ENCODE data around the gene USH1C. TPM values are rescaled to one million over a fixed set of nuclear protein-coding genes. Genes with fewer than 3 reads are reported as not detected.

USH1C gene
- total and polyA plus RNA-seq, 12 donors = 0.22 to 1.9 (median 0.97) TPM; not detected in 9

- TF ChIP-seq CTCF (IDR thresholded peaks at IDR 0.05) = no peak
- intact Hi-C loops (cut with DNase I) = no loop called here
- Histone ChIP-seq H3K27me3 (no peaks in the 10 kb centered on the region), H3K4me3 (no peak overlapping the region), H3K36me3 (no peaks in the 10 kb centered on the region), H3K27ac (no peak overlapping the region), H3K4me1 (peaks cover 0 to 5% (median 0%) of the 10 kb centered on the region in 9 donors), H3K9me3 (no peaks in the 10 kb centered on the region)
- DNase-seq (no peak), ATAC-seq (no peak)
- WGBS, 2 donors = 92% methylated on average over 12 of the region's 12 CpGs
These were observed 83.8 kb downstream of the USH1C start for GRCh38 chr11:17460406-17460805.

DNA sequence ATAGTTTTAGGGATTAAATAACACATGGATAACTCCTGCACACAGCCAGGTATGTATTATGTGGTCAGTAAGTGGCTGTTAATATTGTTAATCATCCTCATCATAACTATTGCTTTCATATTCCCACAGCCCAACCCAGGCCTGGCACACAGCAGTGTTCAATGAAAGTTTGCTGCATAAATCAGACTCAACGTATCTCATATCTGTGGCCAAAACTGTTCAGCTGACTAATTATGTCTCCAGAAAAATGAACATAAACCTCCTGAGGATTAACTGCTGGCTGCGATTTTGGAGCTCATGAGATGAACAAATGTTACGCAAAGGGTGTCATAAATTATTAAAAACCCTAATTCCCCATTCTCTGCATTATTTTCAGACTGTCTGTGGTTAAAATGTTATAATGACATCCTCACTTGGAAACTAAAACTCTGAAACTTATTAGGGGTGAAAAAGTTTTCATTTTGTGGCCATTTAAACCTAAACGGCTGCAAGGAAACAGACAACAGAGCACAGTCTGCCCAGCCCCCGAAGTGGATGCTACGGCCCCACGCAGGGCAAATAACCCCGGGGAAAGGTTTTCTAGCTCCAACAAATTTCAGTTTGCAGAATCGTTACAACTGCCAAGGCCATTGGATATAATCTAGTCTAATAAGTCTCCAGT lies 84.8 kb downstream of the USH1C start:
- TF ChIP-seq CTCF (IDR thresholded peaks at IDR 0.05) = no peak
- 65 to 73% methylated on average over 9 of the region's 9 CpGs for WGBS, 2 donors
- ATAC-seq (no peak), DNase-seq (no peak)
- H3K27ac ChIP-seq = no peak overlapping the region
- H3K36me3 ChIP-seq = no peaks in the 10 kb centered on the region
- no peak overlapping the region for H3K4me3 ChIP-seq
- H3K4me1 ChIP-seq = peaks cover 0 to 5% (median 0%) of the 10 kb centered on the region in 9 donors
- intact Hi-C loops (cut with DNase I) = no loop called here
- no peaks in the 10 kb centered on the region for H3K9me3 ChIP-seq
- H3K27me3 ChIP-seq = no peaks in the 10 kb centered on the region

- H3K4me1 ChIP-seq = peaks cover 0 to 5% (median 0%) of the 10 kb centered on the region in 9 donors
- DNase-seq (no peak), ATAC-seq (no peak)
- no peaks in the 10 kb centered on the region for H3K9me3 ChIP-seq
- intact Hi-C loops (cut with DNase I) = no loop called here
- no peak for TF ChIP-seq CTCF (IDR thresholded peaks at IDR 0.05)
- 50 to 51% methylated on average over 8 of the region's 8 CpGs for WGBS, 2 donors
- no peak overlapping the region for H3K27ac ChIP-seq
- H3K36me3 ChIP-seq = no peaks in the 10 kb centered on the region
- H3K27me3 ChIP-seq = no peaks in the 10 kb centered on the region
- H3K4me3 ChIP-seq = no peak overlapping the region
These were observed 85.9 kb downstream of the USH1C start for GRCh38 chr11:17458268-17458667.

- WGBS, 2 donors = 46 to 56% methylated on average over 8 of the region's 8 CpGs
- H3K9me3 ChIP-seq = no peaks in the 10 kb centered on the region
- intact Hi-C loops (cut with DNase I) = no loop called here
- ATAC-seq (no peak), DNase-seq (no peak)
- H3K4me3 ChIP-seq = no peak overlapping the region
- no peak overlapping the region for H3K27ac ChIP-seq
- H3K36me3 ChIP-seq = no peaks in the 10 kb centered on the region
- H3K4me1 ChIP-seq = peaks cover 0 to 5% (median 0%) of the 10 kb centered on the region in 9 donors
- no peak for TF ChIP-seq CTCF (IDR thresholded peaks at IDR 0.05)
- H3K27me3 ChIP-seq = no peaks in the 10 kb centered on the region
These were observed 86.6 kb downstream of the USH1C start for GRCh38 chr11:17457396-17458173.
